ENCODE data around the gene IL12RB1.

DNA sequence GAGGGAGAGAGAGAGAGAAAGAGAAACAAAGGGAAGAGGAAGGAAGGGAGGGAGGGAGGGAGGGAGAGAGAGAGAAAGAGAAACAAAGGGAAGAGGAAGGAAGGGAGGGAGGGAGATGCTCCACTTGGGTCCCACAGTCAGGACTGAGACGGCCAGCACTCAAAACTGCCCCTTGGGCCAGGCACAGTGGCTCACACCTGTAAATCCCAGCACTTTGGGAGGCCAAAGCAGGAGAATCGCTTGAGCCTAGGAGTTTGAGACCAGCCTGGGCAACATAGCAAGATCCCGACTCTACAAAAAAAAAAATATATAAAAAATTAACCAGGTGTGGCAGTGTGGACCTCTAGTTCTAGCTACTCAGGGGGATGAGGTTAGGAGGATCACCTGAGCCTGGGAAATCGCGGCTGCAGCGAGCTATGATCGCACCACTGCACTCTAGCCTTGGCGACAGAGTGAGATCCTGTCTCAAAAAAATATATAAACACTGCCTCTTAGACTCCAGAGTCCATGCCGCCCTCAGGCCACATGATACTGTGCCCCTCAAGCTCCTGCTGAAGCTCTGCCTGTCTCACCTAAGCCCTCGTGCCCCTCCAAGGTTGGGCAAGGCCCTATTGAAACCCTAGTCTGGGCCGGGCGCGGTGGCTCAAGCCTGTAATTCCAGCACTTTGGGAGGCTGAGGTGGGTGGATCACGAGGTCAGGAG, 70.4 kb downstream of the IL12RB1 start:
- TF ChIP-seq EZH2 (IDR thresholded peaks at IDR 0.05; ENCODE audit: borderline replicate concordance, low read length), result no peak
- TF ChIP-seq, protein P1, sequence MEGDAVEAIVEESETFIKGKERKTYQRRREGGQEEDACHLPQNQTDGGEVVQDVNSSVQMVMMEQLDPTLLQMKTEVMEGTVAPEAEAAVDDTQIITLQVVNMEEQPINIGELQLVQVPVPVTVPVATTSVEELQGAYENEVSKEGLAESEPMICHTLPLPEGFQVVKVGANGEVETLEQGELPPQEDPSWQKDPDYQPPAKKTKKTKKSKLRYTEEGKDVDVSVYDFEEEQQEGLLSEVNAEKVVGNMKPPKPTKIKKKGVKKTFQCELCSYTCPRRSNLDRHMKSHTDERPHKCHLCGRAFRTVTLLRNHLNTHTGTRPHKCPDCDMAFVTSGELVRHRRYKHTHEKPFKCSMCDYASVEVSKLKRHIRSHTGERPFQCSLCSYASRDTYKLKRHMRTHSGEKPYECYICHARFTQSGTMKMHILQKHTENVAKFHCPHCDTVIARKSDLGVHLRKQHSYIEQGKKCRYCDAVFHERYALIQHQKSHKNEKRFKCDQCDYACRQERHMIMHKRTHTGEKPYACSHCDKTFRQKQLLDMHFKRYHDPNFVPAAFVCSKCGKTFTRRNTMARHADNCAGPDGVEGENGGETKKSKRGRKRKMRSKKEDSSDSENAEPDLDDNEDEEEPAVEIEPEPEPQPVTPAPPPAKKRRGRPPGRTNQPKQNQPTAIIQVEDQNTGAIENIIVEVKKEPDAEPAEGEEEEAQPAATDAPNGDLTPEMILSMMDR (conservative IDR thresholded peaks at IDR 0.05 in 1 of 2, IDR thresholded peaks at IDR 0.05 in 1 of 2; ENCODE audit: extremely low read depth in 1 of 2, insufficient read depth in 1 of 2, low read depth in 1 of 2, low read length in 2 of 2), result no peak

Measured in mammary epithelial cell (primary cell).